NCI-H2081 (cell line): Measurements from ENCODE around the gene ZSWIM6.

ENCODE experiments used
- DNase-seq, 2 experiments: peaks; one replicate each; lab custom pipeline; 2025; lab: John Stamatoyannopoulos, UW

ZSWIM6 gene

GRCh38 chr5:61307191-61307590 lies 24.9 kb upstream of the ZSWIM6 start:
- no peak for DNase-seq

DNA sequence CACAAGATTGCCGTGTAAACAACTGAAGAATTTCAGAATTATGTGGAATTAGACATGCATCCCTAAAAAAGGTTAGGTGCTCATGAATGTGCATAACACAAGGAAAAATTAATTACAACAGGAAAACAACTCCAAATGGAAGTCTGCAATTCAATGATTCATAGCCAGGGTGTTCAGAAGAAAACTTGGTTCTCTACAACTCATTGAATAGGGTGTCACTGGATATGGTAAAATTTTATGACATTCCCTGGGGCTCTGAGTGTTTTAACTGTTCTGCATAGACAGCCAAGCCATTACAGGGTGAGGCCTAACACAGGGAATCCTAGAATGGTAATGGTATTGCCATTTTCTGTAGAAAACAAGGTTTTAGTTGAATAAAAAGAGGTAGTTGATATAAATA lies 24.4 kb upstream of the ZSWIM6 start:
- no peak for DNase-seq

- DNase-seq: no peak
Measured at GRCh38 chr5:61308712-61309111, 23.3 kb upstream of the ZSWIM6 start.

- no peak for DNase-seq
Measured at GRCh38 chr5:61309115-61309514, 22.9 kb upstream of the ZSWIM6 start.

DNA sequence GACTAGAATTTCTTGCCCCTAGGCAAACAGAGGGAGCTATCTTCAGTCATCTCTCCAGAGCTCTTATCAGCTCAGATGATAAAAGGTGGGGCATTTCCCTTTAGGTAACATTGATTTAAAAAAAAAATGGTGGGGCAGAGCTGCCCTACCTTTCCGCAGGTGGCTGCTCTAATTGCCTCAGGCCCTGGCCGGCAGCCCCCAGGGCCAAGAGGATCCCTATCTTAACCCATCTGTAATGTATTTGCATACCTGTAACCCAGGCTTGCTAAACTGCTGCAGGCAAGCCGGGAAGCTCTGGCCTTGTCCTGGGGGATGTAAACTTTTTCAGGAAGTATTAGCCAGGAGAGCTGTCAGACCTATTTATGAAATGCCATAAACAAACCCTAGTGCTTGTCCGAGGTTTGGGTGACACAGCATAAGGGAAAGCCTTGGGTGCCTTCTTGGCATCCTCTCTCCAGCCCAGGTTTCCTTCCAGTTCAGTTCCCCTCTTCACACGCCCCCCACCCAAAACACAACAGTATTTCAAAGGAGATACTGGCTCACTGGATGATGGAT lies 20.9 kb upstream of the ZSWIM6 start:
- no peak for DNase-seq

DNA sequence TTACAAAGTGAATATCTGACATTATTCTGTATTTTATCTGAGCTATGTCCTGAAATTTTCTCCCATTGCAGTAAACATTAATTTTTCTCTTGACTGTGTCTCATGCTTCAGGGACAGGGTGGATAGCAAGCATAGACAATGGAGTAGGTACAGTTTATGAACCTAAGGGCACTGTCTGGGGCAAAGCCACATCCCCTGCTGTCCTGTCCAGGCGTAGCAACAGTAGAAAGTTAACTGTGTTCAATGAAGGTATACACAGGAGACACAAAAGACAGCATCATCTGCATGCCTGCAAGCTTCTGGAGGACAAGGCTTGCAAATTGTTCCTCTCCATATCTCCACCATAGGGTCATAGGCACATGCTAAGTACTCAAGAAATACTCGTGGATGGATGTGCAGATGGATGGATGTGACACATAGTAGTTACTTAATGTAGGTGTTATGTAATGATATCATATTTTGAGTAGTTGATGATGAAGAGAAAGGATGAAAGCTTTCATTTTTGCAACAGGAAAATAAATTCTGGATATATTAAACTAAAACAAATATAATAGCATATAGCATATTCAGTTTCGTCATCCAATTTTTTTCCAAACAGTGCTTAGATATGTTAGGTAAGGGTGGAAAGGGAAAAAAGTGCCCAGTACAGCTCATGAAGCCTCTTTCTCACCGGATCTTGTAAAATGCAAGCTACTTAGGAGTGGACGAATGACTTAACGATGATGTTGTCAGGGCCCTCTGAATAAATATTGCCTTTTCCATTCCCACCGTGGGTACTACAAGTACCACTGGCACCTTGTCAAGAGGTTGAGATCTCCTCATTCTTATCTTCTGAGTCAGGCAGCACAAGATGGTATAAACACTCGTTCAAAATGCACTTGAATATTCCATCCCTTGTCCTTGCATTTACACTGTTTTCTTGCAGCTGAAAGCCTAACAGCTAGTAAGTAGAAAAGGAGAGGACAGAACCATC lies 19.9 kb upstream of the ZSWIM6 start:
- no peak for DNase-seq

- no peak for DNase-seq
Measured at GRCh38 chr5:61313960-61314681, 17.9 kb upstream of the ZSWIM6 start.

DNA sequence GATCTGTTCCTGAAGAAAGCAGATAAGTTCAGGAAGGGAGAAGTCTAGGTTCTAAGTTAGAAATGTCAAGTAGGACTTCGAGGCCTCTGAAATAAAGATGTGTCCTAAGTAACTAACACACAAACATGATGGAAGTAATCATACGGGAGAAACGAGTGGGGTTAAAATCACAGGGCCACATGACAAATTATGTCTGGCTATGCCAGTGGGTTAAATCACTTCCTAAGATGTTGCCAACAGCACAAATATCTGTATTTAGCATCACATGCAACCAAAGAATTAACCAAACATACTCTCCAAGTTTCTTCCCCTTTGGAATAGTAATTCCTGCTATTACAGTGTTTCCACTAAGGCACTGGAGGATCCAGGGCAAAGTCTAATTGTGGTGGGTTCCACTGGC lies 13.7 kb upstream of the ZSWIM6 start:
- no peak for DNase-seq

GRCh38 chr5:61319388-61320146 lies 12.5 kb upstream of the ZSWIM6 start:
- no peak for DNase-seq

- DNase-seq: no peak
Measured at GRCh38 chr5:61320860-61321259, 11.2 kb upstream of the ZSWIM6 start.

GRCh38 chr5:61321669-61322068 lies 10.4 kb upstream of the ZSWIM6 start:
- no peak for DNase-seq

DNA sequence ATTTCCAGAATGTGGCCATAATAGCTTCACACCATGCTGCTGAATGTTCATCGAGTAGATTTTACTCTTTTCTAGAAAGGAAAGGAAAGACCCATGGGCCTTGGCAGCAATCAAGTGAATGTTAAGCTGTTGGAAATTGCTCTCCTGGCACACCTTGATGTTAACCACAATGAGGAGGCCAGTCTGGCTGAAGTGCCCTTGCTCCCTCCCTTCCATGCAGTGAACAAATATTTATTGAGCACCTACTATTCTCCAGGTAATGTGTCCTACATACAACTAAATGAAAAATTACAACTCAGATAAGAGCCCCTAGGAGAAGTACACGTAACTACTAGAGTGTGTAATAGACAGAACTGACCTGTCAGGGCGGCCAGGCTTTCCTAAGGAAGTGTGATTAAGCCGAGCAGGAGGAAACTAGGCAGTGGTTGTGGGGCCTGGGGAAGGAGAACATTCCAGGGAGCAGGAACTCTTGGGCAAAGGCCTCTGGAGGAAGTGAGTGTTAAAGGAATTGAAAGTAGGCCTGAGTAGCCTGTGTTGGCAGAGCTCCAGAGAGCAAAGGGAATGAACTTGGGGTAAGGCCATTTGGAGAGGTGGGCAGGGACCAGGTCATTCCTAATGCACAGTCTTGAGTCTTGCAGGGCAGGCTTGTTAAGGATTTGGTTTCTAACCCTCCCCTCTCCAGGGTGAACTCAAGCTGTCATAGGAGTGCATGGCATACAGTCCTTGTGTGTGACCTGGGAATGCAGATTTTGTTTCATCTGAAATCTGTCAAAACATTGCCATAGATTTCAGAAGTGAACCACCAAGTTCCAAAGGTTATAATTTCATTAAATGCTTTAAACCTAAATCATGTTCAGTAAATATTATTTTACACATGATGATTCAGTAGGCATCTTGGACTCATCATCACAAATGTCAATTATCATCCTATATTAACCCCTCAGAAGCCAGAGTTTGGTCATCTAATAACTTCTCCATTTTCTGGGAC lies 9.0 kb upstream of the ZSWIM6 start:
- DNase-seq: no peak

- DNase-seq: no peak
Measured at GRCh38 chr5:61327760-61328753, 4.0 kb upstream of the ZSWIM6 start.

GRCh38 chr5:61328791-61329549 lies 3.1 kb upstream of the ZSWIM6 start:
- DNase-seq: no peak

GRCh38 chr5:61329550-61330128 lies 2.4 kb upstream of the ZSWIM6 start:
- DNase-seq: no peak

DNA sequence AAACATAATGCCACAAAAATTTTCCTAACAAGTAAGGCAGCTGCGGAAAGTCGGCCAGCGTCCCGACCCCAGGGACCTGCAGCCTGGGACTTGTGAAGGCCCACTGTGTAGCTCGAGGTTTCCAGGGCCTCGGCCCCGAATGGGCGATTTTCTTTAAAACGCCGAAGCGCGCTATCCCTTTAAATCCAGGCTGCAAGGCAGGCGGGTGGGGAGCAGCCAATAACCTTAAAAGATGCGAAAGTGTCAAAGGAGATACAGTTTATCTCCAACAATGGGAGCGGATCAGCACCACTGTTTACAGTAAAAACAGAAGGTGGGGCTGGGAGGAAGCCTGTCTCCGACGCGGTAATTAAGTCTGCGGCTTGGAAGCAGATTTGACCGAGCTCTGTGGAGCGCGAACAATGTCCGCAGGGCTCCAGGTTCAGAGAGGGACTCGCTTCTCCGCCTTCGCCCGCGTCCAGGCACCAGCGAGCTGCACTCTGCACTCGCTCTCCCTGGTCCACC lies 1.7 kb upstream of the ZSWIM6 start:
- peak; percentile 34 to 60 for DNase-seq

- peak; percentile 37 to 65 for DNase-seq
Measured at GRCh38 chr5:61330845-61331406, 1.1 kb upstream of the ZSWIM6 start.

GRCh38 chr5:61332358-61332749 lies 296 bp downstream of the ZSWIM6 start:
- DNase-seq: peak in 1 of 2 experiments; percentile 43
